HCT116 (cell line): Measurements from ENCODE around the gene PBX3. TPM values are rescaled to one million over a fixed set of nuclear protein-coding genes. Genes with fewer than 3 reads are reported as not detected.

Experiments used
- ATAC-seq: fragments of 200-7000 bp; cut with Tn5 transposase; 2 replicates; pipeline ENCODE4 v1.9.1; 2020; ENCODE audit warnings: mild to moderate bottlenecking, moderate library complexity
- BruUV-seq: library from RNA; stranded (reverse); fragments of 400-500 nt; replicated peaks from 2 replicates; lab custom pipeline; 2021; lab: Mats Ljungman, UMichigan
- CTCF ChIA-PET: fragments of 300-600 bp; sonication (Branson Sonifier 250); formaldehyde crosslinking; loops from one replicate; lab custom pipeline; 2021; ENCODE audit warnings: antibody characterized with exemption; lab: Charles Lee
- POLR2A ChIA-PET: fragments of 300-600, 350-600 bp; sonication (Branson Sonifier 250); formaldehyde crosslinking; loops from one replicate; lab custom pipeline; 2021; ENCODE audit warnings: antibody characterized with exemption; lab: Charles Lee
- RAD21 ChIA-PET, 2 experiments: fragments of 300-600 bp; sonication (Branson Sonifier 250); formaldehyde crosslinking; loops; one replicate each; lab custom pipeline; 2023; ENCODE audit warnings: low total read pairs in 2 of 2; ENCODE audit not compliant: uncharacterized antibody in 2 of 2, unreplicated experiment in 2 of 2, low non-redundant PET in 1 of 2; lab: Charles Lee
- DNase-seq: peaks from one replicate; pipeline ENCODE4 v3.0.0-alpha.2; 2010; ENCODE audit warnings: low read depth, low spot score
- H2AFZ ChIP-seq: fragments of 200-600 bp; shearing (Covaris generic), sonication (generic); 2 replicates; pipeline ENCODE4 v1.6.1; 2017; ENCODE audit warnings: low read depth, mixed run types, mixed read lengths, antibody characterized with exemption, low read length; ENCODE audit not compliant: poor library complexity, severe bottlenecking
- H3K27ac ChIP-seq: 2 replicates; pipeline ENCODE4 v1.5.1; 2012; ENCODE audit warnings: low read depth, low read length
- H3K27me3 ChIP-seq: fragments of 200-600 bp; sonication (generic); 2 replicates; pipeline ENCODE4 v1.6.1; 2016; ENCODE audit warnings: mixed run types, low read length, mixed read lengths; ENCODE audit not compliant: insufficient read depth
- H3K36me3 ChIP-seq, 2 experiments: fragments of 200-500 bp in 1 of 2; fragments of 200-600 bp in 1 of 2; sonication (Bioruptor generic) in 1 of 2; sonication (generic) in 1 of 2; 2 replicates each; pipeline versions ENCODE4 v1.5.1 to v1.6.1; 2014 to 2016; ENCODE audit warnings: low read length in 2 of 2, inconsistent platforms in 1 of 2, mixed read lengths in 1 of 2, mixed run types in 1 of 2; ENCODE audit not compliant: insufficient read depth in 2 of 2, control insufficient read depth in 1 of 2
- H3K4me1 ChIP-seq, 2 experiments: fragments of 200-600 bp in 1 of 2; sonication (generic) in 1 of 2; 2 replicates each; pipeline versions ENCODE4 v1.5.1 to v1.6.1; 2012 to 2017; ENCODE audit warnings: low read length in 2 of 2, inconsistent platforms in 1 of 2, mild to moderate bottlenecking in 1 of 2, mixed read lengths in 1 of 2, mixed run types in 1 of 2, moderate library complexity in 1 of 2; ENCODE audit not compliant: insufficient read depth in 2 of 2, control insufficient read depth in 1 of 2
- H3K4me2 ChIP-seq: fragments of 200-600 bp; sonication (generic); 2 replicates; pipeline ENCODE4 v1.6.1; 2017; ENCODE audit warnings: mixed run types, low read length, mixed read lengths
- H3K4me3 ChIP-seq, 2 experiments: fragments of 200-600 bp in 1 of 2; sonication (generic) in 1 of 2; replicated peaks in 1 of 2; 2 replicates each; pipeline ENCODE4 v1.5.1; 2011 to 2016; ENCODE audit warnings: low read length in 2 of 2, control low read depth in 1 of 2, low read depth in 1 of 2, mild to moderate bottlenecking in 1 of 2, mixed read lengths in 1 of 2, mixed run types in 1 of 2
- H3K79me2 ChIP-seq: fragments of 200-600 bp; sonication (generic); 2 replicates; pipeline ENCODE4 v1.6.1; 2017; ENCODE audit warnings: mild to moderate bottlenecking, mixed run types, low read length, moderate library complexity, mixed read lengths; ENCODE audit not compliant: insufficient read depth
- H3K9ac ChIP-seq: fragments of 200-600 bp; sonication (generic); 2 replicates; pipeline ENCODE4 v1.6.1; 2016; ENCODE audit warnings: low read length, mixed read lengths
- H3K9me2 ChIP-seq: fragments of 200-600 bp; sonication (generic), shearing (Covaris generic); 2 replicates; pipeline ENCODE4 v1.6.1; 2017; ENCODE audit warnings: mixed run types, mild to moderate bottlenecking, moderate library complexity; ENCODE audit not compliant: insufficient read depth
- H3K9me3 ChIP-seq, 2 experiments: fragments of 200-500 bp in 1 of 2; fragments of 200-600 bp in 1 of 2; sonication (Bioruptor generic) in 1 of 2; sonication (generic) in 1 of 2; 2 replicates each; pipeline ENCODE4 v1.6.1; 2014 to 2017; ENCODE audit warnings: low read length in 2 of 2, mixed read lengths in 2 of 2, inconsistent platforms in 1 of 2, low read depth in 1 of 2, mild to moderate bottlenecking in 1 of 2, mixed run types in 1 of 2, moderate library complexity in 1 of 2; ENCODE audit not compliant: control insufficient read depth in 1 of 2, insufficient read depth in 1 of 2
- H4K20me1 ChIP-seq: fragments of 200-600 bp; sonication (generic), shearing (Covaris generic); 2 replicates; pipeline ENCODE4 v1.6.1; 2017; ENCODE audit warnings: mixed run types, mild to moderate bottlenecking, moderate library complexity; ENCODE audit not compliant: insufficient read depth
- ATF3 ChIP-seq: IDR thresholded peaks from 2 replicates; pipeline ENCODE4 v1.6.1; 2012
- CBX3 ChIP-seq: IDR thresholded peaks from 2 replicates; pipeline ENCODE4 v1.6.1; 2012; ENCODE audit warnings: low read depth
- CTCF ChIP-seq, 3 experiments: fragments of 200-600 bp in 1 of 3; sonication (generic) in 1 of 3; IDR thresholded peaks in 2 of 3; conservative IDR thresholded peaks in 1 of 3; 2 replicates each; pipeline ENCODE4 v1.5.1; 2012 to 2017; ENCODE audit warnings: low read depth in 2 of 3, low read length in 2 of 3, antibody characterized with exemption in 1 of 3, borderline replicate concordance in 1 of 3, control low read depth in 1 of 3, mild to moderate bottlenecking in 1 of 3, mixed read lengths in 1 of 3, mixed run types in 1 of 3, moderate library complexity in 1 of 3; ENCODE audit not compliant: insufficient read depth in 1 of 3
- EGR1 ChIP-seq: IDR thresholded peaks from 2 replicates; pipeline ENCODE4 v1.6.1; 2012; ENCODE audit warnings: low read depth
- ELF1 ChIP-seq: IDR thresholded peaks from 2 replicates; pipeline ENCODE4 v1.6.1; 2012; ENCODE audit warnings: low read depth, borderline replicate concordance
- EZH2 ChIP-seq: fragments of 200-600 bp; sonication (generic); IDR thresholded peaks from 2 replicates; pipeline ENCODE4 v1.6.1; 2017; ENCODE audit warnings: antibody characterized with exemption, mixed run types
- EZH2phosphoT487 ChIP-seq: fragments of 200-600 bp; IDR thresholded peaks from 2 replicates; pipeline ENCODE4 v1.6.1; 2018; ENCODE audit warnings: antibody characterized with exemption, borderline replicate concordance
- JUND ChIP-seq: IDR thresholded peaks from 2 replicates; pipeline ENCODE4 v1.6.1; 2012
- POLR2A ChIP-seq: IDR thresholded peaks from 2 replicates; pipeline ENCODE4 v1.7.0; 2011; ENCODE audit warnings: borderline replicate concordance; ENCODE audit not compliant: insufficient read depth, insufficient read length; ENCODE audit errors: extremely low read depth
- POLR2AphosphoS5 ChIP-seq: IDR thresholded peaks from 2 replicates; pipeline ENCODE4 v1.6.1; 2011; ENCODE audit warnings: mild to moderate bottlenecking, low read depth, low read length, moderate library complexity
- RAD21 ChIP-seq: IDR thresholded peaks from 2 replicates; pipeline ENCODE4 v1.6.1; 2012; ENCODE audit warnings: low read depth, mild to moderate bottlenecking
- SIN3A ChIP-seq: IDR thresholded peaks from 2 replicates; pipeline ENCODE4 v1.6.1; 2012; ENCODE audit warnings: low read depth
- SP1 ChIP-seq: IDR thresholded peaks from 2 replicates; pipeline ENCODE4 v1.6.1; 2012; ENCODE audit warnings: low read depth
- ZBTB33 ChIP-seq: IDR thresholded peaks from 2 replicates; pipeline ENCODE4 v1.6.1; 2011; ENCODE audit warnings: mild to moderate bottlenecking, low read length, moderate library complexity; ENCODE audit not compliant: insufficient replicate concordance; ENCODE audit errors: extremely low read depth
- ZFX ChIP-seq: fragments of 450-650 bp; IDR thresholded peaks from 2 replicates; pipeline ENCODE4 v1.6.1; 2017
- ZNF274 ChIP-seq: fragments of 200-500 bp; sonication (Bioruptor generic); IDR thresholded peaks from 2 replicates; pipeline ENCODE4 v1.6.1; 2014; ENCODE audit warnings: mild to moderate bottlenecking, low read depth, low read length, inconsistent platforms
- intact Hi-C: fragments of 100-400 bp; cut with micrococcal nuclease; formaldehyde crosslinking; loops from 2 replicates; pipeline ENCODE4 v1.10.0; 2022
- total RNA-seq: library from RNA; stranded (reverse); gene quantifications from one replicate; pipeline ENCODE4 v1.2.1, GENCODE V29; 2021; ENCODE audit not compliant: unreplicated experiment

The PBX3 gene
- total RNA-seq, 1 experiment from 2014 or later, result 13.5 TPM

GRCh38 chr9:125889476-125890419, 142.6 kb downstream of the PBX3 start:
- Histone ChIP-seq H3K4me2 (no peak overlapping the region), H3K27ac (no peak overlapping the region), H3K9me3 (no peaks in the 10 kb centered on the region), H3K4me1 (peaks cover 0 to 3% of the 10 kb centered on the region in 2 experiments; a peak in 1 of 4 replicates), H3K27me3 (no peaks in the 10 kb centered on the region), H4K20me1 (no peaks in the 10 kb centered on the region), H3K9me2 (no peaks in the 10 kb centered on the region), H3K79me2 (no peaks in the 10 kb centered on the region), H3K4me3 (no peak overlapping the region), H3K36me3 (no peaks in the 10 kb centered on the region), H3K9ac (no peak overlapping the region), H2AFZ (no peak overlapping the region)
- ATAC-seq (no peak), DNase-seq (no peak)
- intact Hi-C loops, result no loop called here
- CTCF ChIA-PET, result no interaction called here
- BruUV-seq, result no TSS peak
- RAD21 ChIA-PET, result no interaction called here
- POLR2A ChIA-PET, result no interaction called here
- TF ChIP-seq EGR1, result no peak
- TF ChIP-seq ZBTB33, result no peak
- no peak for TF ChIP-seq EZH2phosphoT487
- no peak for TF ChIP-seq ELF1
- no peak for TF ChIP-seq CBX3
- TF ChIP-seq ZNF274, result no peak
- TF ChIP-seq ZFX, result no peak
- TF ChIP-seq CTCF (IDR thresholded peaks at IDR 0.05 in 2 of 3, conservative IDR thresholded peaks at IDR 0.05 in 1 of 3; ENCODE audit: borderline replicate concordance in 1 of 3, insufficient read depth in 1 of 3, low read depth in 2 of 3, low read length in 2 of 3), result no peak
- TF ChIP-seq POLR2A, result no peak
- no peak for TF ChIP-seq RAD21
- TF ChIP-seq EZH2, result no peak
- no peak for TF ChIP-seq SP1
- TF ChIP-seq SIN3A, result no peak
- TF ChIP-seq JUND, result no peak
- no peak for TF ChIP-seq POLR2AphosphoS5
- no peak for TF ChIP-seq ATF3
